CD14-positive monocyte (primary cell): ENCODE data around the gene SNHG17. TPM values are rescaled to one million over a fixed set of nuclear protein-coding genes. Genes with fewer than 3 reads are reported as not detected.

Experiments
- DNase-seq, 3 donors: peaks; one replicate each; pipeline ENCODE4 v3.0.0-alpha.2; 2011 to 2022
- H2AFZ ChIP-seq: 2 replicates; pipeline ENCODE4 v1.6.0; 2012; ENCODE audit warnings: mild to moderate bottlenecking, low read depth, low read length, inconsistent platforms; ENCODE audit not compliant: insufficient read depth, poor library complexity, severe bottlenecking
- H3K27ac ChIP-seq, 2 donors: 1 replicate in 1 of 2; 2 replicates in 1 of 2; pipeline ENCODE4 v1.5.1; 2012 to 2013; ENCODE audit warnings: low read length in 2 of 2, control low read depth in 1 of 2, inconsistent platforms in 1 of 2, low read depth in 1 of 2, mild to moderate bottlenecking in 1 of 2
- H3K27me3 ChIP-seq, 2 donors: one replicate each; pipeline versions ENCODE4 v1.6.0 to v1.6.1; 2011 to 2013; ENCODE audit warnings: low read length in 2 of 2; ENCODE audit not compliant: control insufficient read depth in 2 of 2, insufficient read depth in 2 of 2
- H3K36me3 ChIP-seq, 2 donors: replicated peaks in 1 of 2; 1 replicate in 1 of 2; 2 replicates in 1 of 2; pipeline versions ENCODE4 v1.5.1 to v1.6.1; 2012 to 2013; ENCODE audit warnings: low read length in 2 of 2, control low read depth in 1 of 2, inconsistent platforms in 1 of 2, mild to moderate bottlenecking in 1 of 2; ENCODE audit not compliant: insufficient read depth in 2 of 2, control insufficient read depth in 1 of 2
- H3K4me1 ChIP-seq, 2 donors: 1 replicate in 1 of 2; 2 replicates in 1 of 2; pipeline versions ENCODE4 v1.5.1 to v1.6.1; 2012 to 2013; ENCODE audit warnings: low read length in 2 of 2, control low read depth in 1 of 2, inconsistent platforms in 1 of 2, mild to moderate bottlenecking in 1 of 2, moderate library complexity in 1 of 2; ENCODE audit not compliant: insufficient read depth in 2 of 2, control insufficient read depth in 1 of 2
- H3K4me2 ChIP-seq: replicated peaks from 2 replicates; pipeline ENCODE3; 2012; ENCODE audit warnings: low read length, moderate library complexity, mild to moderate bottlenecking; ENCODE audit not compliant: poor library complexity, severe bottlenecking; ENCODE audit errors: extremely low read depth
- H3K4me3 ChIP-seq, 3 experiments: fragments of 200-600 bp in 1 of 3; sonication (generic) in 1 of 3; replicated peaks in 1 of 3; 1 replicate in 2 of 3; 2 replicates in 1 of 3; pipeline ENCODE4 v1.5.1; 2011 to 2013; ENCODE audit warnings: low read length in 3 of 3, mild to moderate bottlenecking in 3 of 3, control low read depth in 2 of 3, low read depth in 2 of 3, inconsistent platforms in 1 of 3, moderate library complexity in 1 of 3
- H3K79me2 ChIP-seq: 2 replicates; pipeline ENCODE4 v1.6.0; 2012; ENCODE audit warnings: mild to moderate bottlenecking, control low read depth, inconsistent platforms, low read length, moderate library complexity; ENCODE audit not compliant: insufficient read depth
- H3K9ac ChIP-seq: 2 replicates; pipeline ENCODE4 v1.6.0; 2017; ENCODE audit warnings: low read length, mild to moderate bottlenecking; ENCODE audit not compliant: insufficient read depth, poor library complexity, severe bottlenecking
- H3K9me3 ChIP-seq, 2 donors: replicated peaks in 1 of 2; 1 replicate in 1 of 2; 2 replicates in 1 of 2; pipeline versions ENCODE4 v1.5.1 to v1.6.1; 2012 to 2013; ENCODE audit warnings: low read length in 2 of 2, control low read depth in 1 of 2; ENCODE audit not compliant: control insufficient read depth in 1 of 2, insufficient read depth in 1 of 2
- H4K20me1 ChIP-seq: 2 replicates; pipeline ENCODE4 v1.6.0; 2012; ENCODE audit warnings: mild to moderate bottlenecking, low read length, control low read depth, moderate library complexity; ENCODE audit not compliant: insufficient read depth
- H3K27ac Mint-ChIP-seq, 7 donors: one replicate each; pipeline ENCODE4 v1.8.0; 2020; ENCODE audit warnings: mild to moderate bottlenecking in 7 of 7, mixed read lengths in 7 of 7, moderate library complexity in 6 of 7, inconsistent platforms in 2 of 7
- H3K27me3 Mint-ChIP-seq, 3 donors: one replicate each; pipeline ENCODE4 v1.8.0; 2021 to 2022; ENCODE audit warnings: low read depth in 3 of 3, mild to moderate bottlenecking in 3 of 3, mixed read lengths in 3 of 3, moderate library complexity in 3 of 3, inconsistent platforms in 1 of 3
- H3K36me3 Mint-ChIP-seq, 2 donors: one replicate each; pipeline ENCODE4 v1.8.0; 2020; ENCODE audit warnings: mixed read lengths in 2 of 2, inconsistent platforms in 1 of 2, mild to moderate bottlenecking in 1 of 2
- H3K4me1 Mint-ChIP-seq: one replicate; pipeline ENCODE4 v1.8.0; 2020; ENCODE audit warnings: mild to moderate bottlenecking, mixed read lengths
- H3K4me3 Mint-ChIP-seq, 2 donors: one replicate each; pipeline ENCODE4 v1.8.0; 2020; ENCODE audit warnings: mild to moderate bottlenecking in 2 of 2, mixed read lengths in 2 of 2, moderate library complexity in 1 of 2
- H3K9me3 Mint-ChIP-seq, 7 donors: one replicate each; pipeline ENCODE4 v1.8.0; 2020 to 2022; ENCODE audit warnings: mixed read lengths in 7 of 7, mild to moderate bottlenecking in 6 of 7, moderate library complexity in 6 of 7, inconsistent platforms in 2 of 7
- WGBS: methylation state at CpG from one replicate; pipeline ENCODE4 v1.1.5; 2013; ENCODE audit warnings: missing lambda C conversion rate; ENCODE audit not compliant: insufficient coverage; 5-methylcytosine and 5-hydroxymethylcytosine counted together
- intact Hi-C, 2 donors: fragments of 100-400 bp; cut with micrococcal nuclease; formaldehyde crosslinking; loops; one replicate each; pipeline versions ENCODE4 v1.15.0 to v1.15.1; 2023
- polyA plus RNA-seq, 3 donors: library from polyadenylated mRNA; depleted of rRNA in 1 of 3; unstranded in 2 of 3; stranded (reverse) in 1 of 3; fragments of 300-500 nt in 2 of 3; fragments of >200 nt in 1 of 3; fragmentation: Illumina TruSeq in 2 of 3; gene quantifications; 1 replicate in 2 of 3; 2 replicates in 1 of 3; pipeline ENCODE4 v1.2.3, GENCODE V29; 2012 to 2021
- TF ChIP-seq, protein P1 (sequence below): fragments of 200-600 bp; IDR thresholded peaks from one replicate; pipeline ENCODE4 v1.8.0; 2022; ENCODE audit warnings: antibody characterized with exemption, mild to moderate bottlenecking

SNHG17 gene
- polyA plus RNA-seq, 3 donors, result 10.1 to 32.4 (median 29.2) TPM

DNA sequence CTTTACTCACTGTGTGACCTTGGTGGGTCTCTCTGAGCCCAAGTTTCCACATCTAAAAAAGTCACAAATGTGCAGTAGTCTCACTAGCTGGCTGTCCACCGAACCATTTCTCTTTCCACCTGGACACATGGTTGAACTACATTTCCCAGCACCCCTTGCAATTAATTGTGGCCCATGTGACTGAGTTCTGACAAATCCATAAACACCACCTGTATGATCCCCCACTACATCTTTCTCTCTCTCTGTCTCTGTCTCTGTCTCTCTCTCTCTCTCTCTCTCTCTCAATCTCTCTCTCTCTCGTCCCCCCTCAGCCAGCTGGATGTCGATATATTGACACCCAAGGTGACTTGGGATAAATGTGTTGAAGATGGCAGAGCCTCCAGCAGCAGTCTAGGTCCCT is 42.8 kb downstream of the SNHG17 start:
- Mint-ChIP-seq H3K27me3 (peaks cover 0 to 6% (median 4%) of the 10 kb centered on the region in 3 donors), H3K27ac (no peak overlapping the region), H3K4me3 (no peak overlapping the region), H3K4me1 (peaks cover 16% of the 10 kb centered on the region), H3K36me3 (no peaks in the 10 kb centered on the region), H3K9me3 (peaks cover 0 to 3% (median 0%) of the 10 kb centered on the region in 7 donors)
- intact Hi-C loops, result no loop called here
- no peaks in the 10 kb centered on the region for H3K9me3 ChIP-seq
- H3K27ac ChIP-seq, result no peak overlapping the region
- H3K4me3 ChIP-seq, result no peak overlapping the region
- H3K4me1 ChIP-seq, result peaks cover 19% of the 10 kb centered on the region in 2 donors
- H3K79me2 ChIP-seq, result no peaks in the 10 kb centered on the region
- H3K27me3 ChIP-seq, result no peaks in the 10 kb centered on the region
- TF ChIP-seq, protein P1, sequence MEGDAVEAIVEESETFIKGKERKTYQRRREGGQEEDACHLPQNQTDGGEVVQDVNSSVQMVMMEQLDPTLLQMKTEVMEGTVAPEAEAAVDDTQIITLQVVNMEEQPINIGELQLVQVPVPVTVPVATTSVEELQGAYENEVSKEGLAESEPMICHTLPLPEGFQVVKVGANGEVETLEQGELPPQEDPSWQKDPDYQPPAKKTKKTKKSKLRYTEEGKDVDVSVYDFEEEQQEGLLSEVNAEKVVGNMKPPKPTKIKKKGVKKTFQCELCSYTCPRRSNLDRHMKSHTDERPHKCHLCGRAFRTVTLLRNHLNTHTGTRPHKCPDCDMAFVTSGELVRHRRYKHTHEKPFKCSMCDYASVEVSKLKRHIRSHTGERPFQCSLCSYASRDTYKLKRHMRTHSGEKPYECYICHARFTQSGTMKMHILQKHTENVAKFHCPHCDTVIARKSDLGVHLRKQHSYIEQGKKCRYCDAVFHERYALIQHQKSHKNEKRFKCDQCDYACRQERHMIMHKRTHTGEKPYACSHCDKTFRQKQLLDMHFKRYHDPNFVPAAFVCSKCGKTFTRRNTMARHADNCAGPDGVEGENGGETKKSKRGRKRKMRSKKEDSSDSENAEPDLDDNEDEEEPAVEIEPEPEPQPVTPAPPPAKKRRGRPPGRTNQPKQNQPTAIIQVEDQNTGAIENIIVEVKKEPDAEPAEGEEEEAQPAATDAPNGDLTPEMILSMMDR, result no peak
- no peak for DNase-seq
- no peak overlapping the region for H3K9ac ChIP-seq
- no peak overlapping the region for H2AFZ ChIP-seq
- 100% methylated on average over 1 of the region's 3 CpGs for WGBS
- H3K4me2 ChIP-seq, result no peak overlapping the region
- no peaks in the 10 kb centered on the region for H3K36me3 ChIP-seq
- H4K20me1 ChIP-seq, result no peaks in the 10 kb centered on the region

- no peaks in the 10 kb centered on the region for H3K79me2 ChIP-seq
- no peak overlapping the region for H3K27ac Mint-ChIP-seq
- no peak overlapping the region for H3K4me3 Mint-ChIP-seq
- H3K27me3 ChIP-seq, result peaks cover 0 to 1% of the 10 kb centered on the region in 2 donors
- no peak for DNase-seq
- H3K4me3 ChIP-seq, result no peak overlapping the region
- no peaks in the 10 kb centered on the region for H3K36me3 ChIP-seq
- H3K4me1 ChIP-seq, result no peaks in the 10 kb centered on the region
- no peak overlapping the region for H3K9ac ChIP-seq
- H3K4me2 ChIP-seq, result no peak overlapping the region
- peaks cover 3 to 7% (median 5%) of the 10 kb centered on the region in 3 donors for H3K27me3 Mint-ChIP-seq
- no peaks in the 10 kb centered on the region for H3K36me3 Mint-ChIP-seq
- no CpG with 5 or more reads among the region's 4 CpGs for WGBS
- no peaks in the 10 kb centered on the region for H3K4me1 Mint-ChIP-seq
- H4K20me1 ChIP-seq, result no peaks in the 10 kb centered on the region
- no peaks in the 10 kb centered on the region for H3K9me3 ChIP-seq
- peaks cover 0 to 10% (median 0%) of the 10 kb centered on the region in 7 donors for H3K9me3 Mint-ChIP-seq
- H3K27ac ChIP-seq, result no peak overlapping the region
- TF ChIP-seq, protein P1, result no peak
- H2AFZ ChIP-seq, result no peak overlapping the region
- intact Hi-C loops, result no loop called here
Observed at GRCh38 chr20:38387953-38388352, 47.2 kb downstream of the SNHG17 start.
